GM12865 (cell line): ENCODE measurements around the gene ZDHHC21.

Experiments used
- DNase-seq: peaks from one replicate; pipeline ENCODE4 v3.0.0; 2010; ENCODE audit warnings: low read depth
- H3K4me3 ChIP-seq: 2 replicates; pipeline ENCODE4 v1.5.1; 2011; ENCODE audit warnings: mild to moderate bottlenecking, low read depth, low read length, control low read depth
- TF ChIP-seq, protein P1 (sequence below): IDR thresholded peaks from 2 replicates; pipeline ENCODE4 v1.5.1; 2011; ENCODE audit warnings: low read length, control low read depth, low read depth, inconsistent platforms; ENCODE audit not compliant: insufficient read depth; ENCODE audit errors: missing control alignments

ZDHHC21 gene

DNA sequence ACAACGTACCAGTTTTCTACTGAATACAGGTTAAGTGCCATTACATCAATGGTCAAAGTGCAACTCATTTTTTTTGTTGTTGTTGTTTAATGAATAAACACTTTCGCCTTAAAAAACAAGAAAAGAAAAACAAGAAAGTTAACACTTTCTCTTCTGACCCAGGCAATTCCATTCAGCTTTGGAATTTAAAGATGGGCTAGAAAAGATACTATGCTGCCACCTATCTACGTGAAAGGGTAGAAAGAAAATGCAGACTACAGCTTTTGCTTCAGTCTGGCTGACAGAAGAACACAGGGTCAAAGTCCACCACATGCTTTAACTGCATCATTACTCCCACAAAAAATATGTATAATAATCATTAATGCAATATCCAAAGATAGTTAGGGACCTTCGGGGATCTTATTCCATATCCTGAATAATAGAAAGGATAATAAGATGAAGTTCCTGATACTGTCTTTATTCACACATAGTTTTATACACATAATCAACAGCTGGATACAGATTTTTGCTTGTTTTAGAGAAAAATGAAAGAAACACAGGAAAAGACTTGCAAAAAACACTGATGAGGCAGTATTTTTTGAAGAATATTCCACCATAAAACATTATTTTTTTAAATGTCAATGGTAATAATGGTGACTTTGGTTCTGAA lies 40.4 kb downstream of the ZDHHC21 start:
- no peak for DNase-seq
- H3K4me3 ChIP-seq, result no peak overlapping the region
- TF ChIP-seq, protein P1, sequence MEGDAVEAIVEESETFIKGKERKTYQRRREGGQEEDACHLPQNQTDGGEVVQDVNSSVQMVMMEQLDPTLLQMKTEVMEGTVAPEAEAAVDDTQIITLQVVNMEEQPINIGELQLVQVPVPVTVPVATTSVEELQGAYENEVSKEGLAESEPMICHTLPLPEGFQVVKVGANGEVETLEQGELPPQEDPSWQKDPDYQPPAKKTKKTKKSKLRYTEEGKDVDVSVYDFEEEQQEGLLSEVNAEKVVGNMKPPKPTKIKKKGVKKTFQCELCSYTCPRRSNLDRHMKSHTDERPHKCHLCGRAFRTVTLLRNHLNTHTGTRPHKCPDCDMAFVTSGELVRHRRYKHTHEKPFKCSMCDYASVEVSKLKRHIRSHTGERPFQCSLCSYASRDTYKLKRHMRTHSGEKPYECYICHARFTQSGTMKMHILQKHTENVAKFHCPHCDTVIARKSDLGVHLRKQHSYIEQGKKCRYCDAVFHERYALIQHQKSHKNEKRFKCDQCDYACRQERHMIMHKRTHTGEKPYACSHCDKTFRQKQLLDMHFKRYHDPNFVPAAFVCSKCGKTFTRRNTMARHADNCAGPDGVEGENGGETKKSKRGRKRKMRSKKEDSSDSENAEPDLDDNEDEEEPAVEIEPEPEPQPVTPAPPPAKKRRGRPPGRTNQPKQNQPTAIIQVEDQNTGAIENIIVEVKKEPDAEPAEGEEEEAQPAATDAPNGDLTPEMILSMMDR, result peak; percentile 10

- DNase-seq, result no peak
- H3K4me3 ChIP-seq, result no peak overlapping the region
- TF ChIP-seq, protein P1, result no peak
Observed at GRCh38 chr9:14650596-14650995, 42.6 kb downstream of the ZDHHC21 start.

DNA sequence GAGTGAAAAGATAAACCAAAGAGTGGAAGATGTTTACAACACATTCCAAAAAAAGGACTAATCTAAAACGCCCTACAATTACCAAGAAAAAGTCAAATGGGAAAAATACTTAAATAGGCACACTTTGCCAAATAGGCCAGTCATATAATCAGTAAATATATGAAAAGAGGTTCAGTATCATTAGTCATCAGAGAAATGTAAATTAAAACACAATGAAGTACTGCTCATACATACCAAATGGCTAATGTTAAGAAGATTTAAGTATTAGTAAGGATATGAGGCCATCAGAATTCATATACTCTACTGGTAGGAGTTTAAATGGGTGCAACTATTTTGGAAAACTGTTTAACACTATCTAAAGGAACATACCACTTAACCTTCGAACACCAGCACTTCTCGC lies 47.6 kb downstream of the ZDHHC21 start:
- no peak for DNase-seq

GRCh38 chr9:14640967-14641366 lies 52.3 kb downstream of the ZDHHC21 start:
- TF ChIP-seq, protein P1, result no peak
- DNase-seq, result no peak
- no peak overlapping the region for H3K4me3 ChIP-seq

More for the DNA sequence above, 47.6 kb downstream of the ZDHHC21 start:
- TF ChIP-seq, protein P1, result no peak
- no peak overlapping the region for H3K4me3 ChIP-seq

DNA sequence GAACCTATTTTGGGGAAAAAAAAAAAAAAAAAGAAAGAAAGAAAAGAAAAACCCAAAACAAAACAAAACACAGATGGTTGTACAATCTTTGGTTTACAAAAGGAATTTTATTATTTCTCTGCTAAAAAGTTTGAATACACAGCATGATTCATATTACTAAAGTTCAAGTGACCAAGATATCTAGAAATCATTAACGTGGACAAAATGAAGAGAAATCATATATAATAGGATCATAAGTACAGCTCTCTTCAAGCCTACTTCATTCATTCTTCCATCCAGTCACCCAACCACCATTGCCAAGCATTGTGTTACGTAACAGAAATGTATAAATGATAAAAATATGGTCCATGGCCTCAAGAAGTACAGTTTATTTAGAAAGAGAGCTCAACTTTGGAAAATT lies 52.9 kb downstream of the ZDHHC21 start:
- TF ChIP-seq, protein P1, result no peak

GRCh38 chr9:14633906-14634565 lies 59.2 kb downstream of the ZDHHC21 start:
- H3K4me3 ChIP-seq, result no peak overlapping the region
- no peak for DNase-seq
- TF ChIP-seq, protein P1, result no peak

More for the DNA sequence above, 52.9 kb downstream of the ZDHHC21 start:
- DNase-seq, result no peak
- no peak overlapping the region for H3K4me3 ChIP-seq
